Progenitor cell of endocrine pancreas (in vitro differentiated cells): ENCODE data around the gene TMCO5A. TPM values are rescaled to one million over a fixed set of nuclear protein-coding genes. Genes with fewer than 3 reads are reported as not detected.
A peak's percentile ranks its signal among the peaks of the same experiment; 100 is the strongest.

Experiments
- DNase-seq: peaks from one replicate; pipeline ENCODE4 v3.0.0; 2021; ENCODE audit warnings: low spot score; ENCODE audit not compliant: unreplicated experiment
- H3K27ac Mint-ChIP-seq: 2 replicates; pipeline ENCODE4 v1.8.0; 2021; ENCODE audit warnings: mild to moderate bottlenecking, moderate library complexity, mixed read lengths
- H3K27me3 Mint-ChIP-seq: 2 replicates; pipeline ENCODE4 v1.8.0; 2021; ENCODE audit warnings: mixed read lengths
- H3K36me3 Mint-ChIP-seq: 2 replicates; pipeline ENCODE4 v1.8.0; 2022; ENCODE audit warnings: mixed read lengths; ENCODE audit not compliant: insufficient read depth
- H3K4me1 Mint-ChIP-seq: 2 replicates; pipeline ENCODE4 v1.8.0; 2021; ENCODE audit warnings: low read depth, mixed read lengths
- H3K4me3 Mint-ChIP-seq: 2 replicates; pipeline ENCODE4 v1.8.0; 2021; ENCODE audit warnings: low read depth, mild to moderate bottlenecking, moderate library complexity, mixed read lengths
- H3K9me3 Mint-ChIP-seq: 2 replicates; pipeline ENCODE4 v1.8.0; 2021; ENCODE audit warnings: low read depth, mixed read lengths
- total RNA-seq: library from RNA; stranded (reverse); gene quantifications from 2 replicates; pipeline ENCODE4 v1.2.1, GENCODE V29; 2021
- TF ChIP-seq, protein P1 (sequence below): fragments of 200-600 bp; sonication (generic); IDR thresholded peaks from one replicate; pipeline ENCODE4 v1.5.0; 2021; ENCODE audit warnings: antibody characterized with exemption, mild to moderate bottlenecking; ENCODE audit not compliant: unreplicated experiment

Gene TMCO5A
- total RNA-seq, 1 donor from 2014 or later, result not detected

DNA sequence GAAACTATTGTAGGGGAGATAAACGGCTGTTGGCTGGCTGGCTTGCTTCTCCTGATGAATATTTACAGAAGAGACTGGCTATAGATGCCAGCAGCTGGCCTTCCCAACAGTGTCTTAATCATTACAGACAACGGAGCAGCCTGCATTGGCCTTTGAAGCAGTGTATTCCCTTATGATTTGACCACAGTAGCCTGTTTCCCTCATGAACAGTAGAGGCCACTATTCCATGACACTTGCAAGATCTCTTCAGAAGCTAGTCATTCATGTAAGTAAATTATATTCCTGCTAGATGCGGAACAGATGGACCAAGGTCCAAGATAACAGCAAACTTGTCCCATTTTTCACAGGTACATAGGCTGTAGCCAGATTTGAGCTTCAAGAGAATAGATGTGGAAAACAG lies 47.3 kb downstream of the TMCO5A start:
- no peak for DNase-seq
- no peak overlapping the region for H3K27ac Mint-ChIP-seq
- H3K9me3 Mint-ChIP-seq, result peaks cover 6% of the 10 kb centered on the region
- no peaks in the 10 kb centered on the region for H3K4me1 Mint-ChIP-seq
- H3K36me3 Mint-ChIP-seq, result no peaks in the 10 kb centered on the region
- no peak overlapping the region for H3K4me3 Mint-ChIP-seq
- no peaks in the 10 kb centered on the region for H3K27me3 Mint-ChIP-seq
- TF ChIP-seq, protein P1, sequence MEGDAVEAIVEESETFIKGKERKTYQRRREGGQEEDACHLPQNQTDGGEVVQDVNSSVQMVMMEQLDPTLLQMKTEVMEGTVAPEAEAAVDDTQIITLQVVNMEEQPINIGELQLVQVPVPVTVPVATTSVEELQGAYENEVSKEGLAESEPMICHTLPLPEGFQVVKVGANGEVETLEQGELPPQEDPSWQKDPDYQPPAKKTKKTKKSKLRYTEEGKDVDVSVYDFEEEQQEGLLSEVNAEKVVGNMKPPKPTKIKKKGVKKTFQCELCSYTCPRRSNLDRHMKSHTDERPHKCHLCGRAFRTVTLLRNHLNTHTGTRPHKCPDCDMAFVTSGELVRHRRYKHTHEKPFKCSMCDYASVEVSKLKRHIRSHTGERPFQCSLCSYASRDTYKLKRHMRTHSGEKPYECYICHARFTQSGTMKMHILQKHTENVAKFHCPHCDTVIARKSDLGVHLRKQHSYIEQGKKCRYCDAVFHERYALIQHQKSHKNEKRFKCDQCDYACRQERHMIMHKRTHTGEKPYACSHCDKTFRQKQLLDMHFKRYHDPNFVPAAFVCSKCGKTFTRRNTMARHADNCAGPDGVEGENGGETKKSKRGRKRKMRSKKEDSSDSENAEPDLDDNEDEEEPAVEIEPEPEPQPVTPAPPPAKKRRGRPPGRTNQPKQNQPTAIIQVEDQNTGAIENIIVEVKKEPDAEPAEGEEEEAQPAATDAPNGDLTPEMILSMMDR, result peak; percentile 42

DNA sequence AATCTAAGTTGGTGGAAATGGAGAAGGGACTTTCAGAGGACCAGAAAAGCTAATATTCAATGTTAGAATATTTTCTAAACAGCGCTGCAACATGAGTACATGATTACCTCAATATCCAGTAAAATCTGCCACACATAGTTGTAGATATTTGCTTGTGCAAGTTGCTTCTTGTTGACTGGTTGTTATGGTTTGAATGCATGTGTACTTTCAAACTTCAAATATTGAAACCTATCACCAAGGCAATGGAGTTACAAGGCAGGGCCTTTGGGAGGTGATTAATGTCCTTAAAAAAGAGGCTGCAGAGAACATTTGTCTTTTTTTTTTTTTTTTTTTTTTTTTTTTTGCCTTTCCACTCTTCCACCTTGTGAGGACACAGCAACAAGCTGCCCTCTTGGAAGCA lies 49.9 kb downstream of the TMCO5A start:
- peaks cover 13% of the 10 kb centered on the region for H3K9me3 Mint-ChIP-seq
- no peak for DNase-seq
- H3K27ac Mint-ChIP-seq, result no peak overlapping the region
- TF ChIP-seq, protein P1, result no peak
- no peak overlapping the region for H3K4me3 Mint-ChIP-seq
- H3K36me3 Mint-ChIP-seq, result no peaks in the 10 kb centered on the region
- H3K4me1 Mint-ChIP-seq, result no peaks in the 10 kb centered on the region
- H3K27me3 Mint-ChIP-seq, result no peaks in the 10 kb centered on the region

- Mint-ChIP-seq H3K27ac (no peak overlapping the region), H3K4me1 (no peaks in the 10 kb centered on the region), H3K36me3 (peaks cover 6% of the 10 kb centered on the region), H3K4me3 (no peak overlapping the region), H3K9me3 (peaks cover 17% of the 10 kb centered on the region), H3K27me3 (no peaks in the 10 kb centered on the region)
- no peak for DNase-seq
- TF ChIP-seq, protein P1, result peak; percentile 71
Observed at GRCh38 chr15:37995461-37996347, 61.3 kb downstream of the TMCO5A start.
